ENCODE results near the gene ARID3A.

The ARID3A gene

DNA sequence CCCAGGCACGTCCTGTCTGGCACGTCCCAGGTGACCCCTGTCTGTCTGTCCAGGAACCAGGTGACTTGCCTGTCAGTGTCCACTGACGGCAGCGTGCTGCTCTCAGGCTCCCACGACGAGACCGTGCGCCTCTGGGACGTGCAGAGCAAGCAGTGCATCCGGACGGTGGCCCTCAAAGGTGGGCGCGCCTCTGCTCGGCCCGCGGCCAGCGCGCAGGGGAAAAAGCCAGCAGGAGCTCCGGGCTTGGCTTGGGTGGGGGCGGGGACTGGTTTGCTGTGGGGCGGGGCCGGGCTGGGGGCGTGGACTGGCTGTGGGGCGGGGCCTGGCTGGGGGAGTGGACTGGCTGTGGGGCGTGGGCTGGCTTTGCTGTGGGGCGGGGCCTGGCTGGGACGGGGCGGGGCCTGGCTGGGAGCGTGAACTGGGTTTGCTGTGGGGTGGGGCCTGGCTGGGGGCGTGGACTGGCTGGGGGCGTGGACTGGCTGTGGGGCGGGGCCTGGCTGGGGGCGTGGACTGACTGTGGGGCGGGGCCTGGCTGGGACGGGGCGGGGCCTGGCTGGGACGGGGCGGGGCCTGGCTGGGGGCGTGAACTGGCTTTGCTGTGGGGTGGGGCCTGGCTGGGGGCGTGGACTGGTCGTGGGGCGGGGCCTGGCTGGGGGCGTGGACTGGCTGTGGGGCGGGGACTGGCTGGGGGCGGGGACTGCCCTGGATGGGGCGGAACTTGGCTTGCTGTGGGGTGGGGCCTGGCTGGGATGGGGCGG, 65.5 kb downstream of the ARID3A start:
- Histone ChIP-seq H3K36me3 (ENCODE audit: insufficient read depth, insufficient read length, low read length) (peaks cover 92% of the 10 kb centered on the region), H3K9me3 (ENCODE audit: insufficient read depth, low read length) (no peaks in the 10 kb centered on the region), H3K4me3 (ENCODE audit: insufficient read length, low read depth) (no peak overlapping the region), H3K27me3 (ENCODE audit: insufficient read depth, insufficient read length) (no peaks in the 10 kb centered on the region), H3K4me1 (ENCODE audit: insufficient read depth, insufficient read length) (peaks cover 21% of the 10 kb centered on the region), H3K9ac (ENCODE audit: insufficient read length, low read depth) (no peak overlapping the region)
- TF ChIP-seq YY1 (IDR thresholded peaks at IDR 0.05; ENCODE audit: insufficient read depth, insufficient read length) = no peak
- no peak for TF ChIP-seq SUZ12 (IDR thresholded peaks at IDR 0.05; ENCODE audit: extremely low read depth, insufficient read depth, insufficient read length)
- TF ChIP-seq ZNF274 (IDR thresholded peaks at IDR 0.05; ENCODE audit: low read depth, low read length) = no peak
- no peak for DNase-seq (ENCODE audit: low read depth, low spot score)

DNA sequence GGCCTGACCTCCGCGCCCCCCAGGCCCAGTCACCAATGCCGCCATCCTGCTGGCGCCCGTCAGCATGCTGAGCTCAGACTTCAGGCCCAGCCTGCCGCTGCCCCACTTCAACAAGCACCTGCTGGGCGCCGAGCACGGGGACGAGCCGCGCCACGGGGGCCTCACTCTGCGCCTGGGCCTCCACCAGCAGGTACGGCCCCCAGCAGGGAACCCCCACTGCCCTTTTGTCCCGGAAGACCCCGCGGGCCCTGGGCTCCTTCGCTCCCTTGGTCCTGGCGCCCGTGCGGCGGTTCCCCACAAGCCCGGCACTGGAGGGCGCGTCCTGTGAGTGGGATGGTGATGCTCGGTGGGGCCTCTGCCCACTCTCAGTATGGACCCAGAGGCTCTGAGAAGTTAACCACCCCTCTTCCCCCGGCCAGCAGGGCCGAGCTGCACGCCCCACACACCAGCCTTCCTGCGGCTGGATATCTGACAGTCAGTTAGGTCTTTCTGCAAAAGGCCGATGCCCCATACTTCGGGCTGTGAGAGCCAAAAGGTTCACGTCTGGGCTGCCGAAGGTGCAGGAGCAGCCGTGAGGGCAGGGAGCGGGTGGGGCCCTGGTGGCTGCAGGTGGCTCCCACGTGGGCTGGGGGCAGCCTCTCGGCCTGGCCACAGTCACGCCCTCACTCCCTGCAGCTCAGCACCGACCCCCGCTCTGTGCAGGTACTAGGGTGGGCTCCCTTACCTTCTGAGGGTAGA, 66.3 kb downstream of the ARID3A start:
- Histone ChIP-seq H3K9me3 (ENCODE audit: insufficient read depth, low read length) (no peaks in the 10 kb centered on the region), H3K9ac (ENCODE audit: insufficient read length, low read depth) (no peak overlapping the region), H3K36me3 (ENCODE audit: insufficient read depth, insufficient read length, low read length) (peaks cover 84% of the 10 kb centered on the region), H3K4me1 (ENCODE audit: insufficient read depth, insufficient read length) (peaks cover 21% of the 10 kb centered on the region), H3K4me3 (ENCODE audit: insufficient read length, low read depth) (no peak overlapping the region), H3K27me3 (ENCODE audit: insufficient read depth, insufficient read length) (no peaks in the 10 kb centered on the region)
- no peak for TF ChIP-seq SUZ12 (IDR thresholded peaks at IDR 0.05; ENCODE audit: extremely low read depth, insufficient read depth, insufficient read length)
- no peak for TF ChIP-seq ZNF274 (IDR thresholded peaks at IDR 0.05; ENCODE audit: low read depth, low read length)
- no peak for TF ChIP-seq YY1 (IDR thresholded peaks at IDR 0.05; ENCODE audit: insufficient read depth, insufficient read length)
- no peak for DNase-seq (ENCODE audit: low read depth, low spot score)

DNA sequence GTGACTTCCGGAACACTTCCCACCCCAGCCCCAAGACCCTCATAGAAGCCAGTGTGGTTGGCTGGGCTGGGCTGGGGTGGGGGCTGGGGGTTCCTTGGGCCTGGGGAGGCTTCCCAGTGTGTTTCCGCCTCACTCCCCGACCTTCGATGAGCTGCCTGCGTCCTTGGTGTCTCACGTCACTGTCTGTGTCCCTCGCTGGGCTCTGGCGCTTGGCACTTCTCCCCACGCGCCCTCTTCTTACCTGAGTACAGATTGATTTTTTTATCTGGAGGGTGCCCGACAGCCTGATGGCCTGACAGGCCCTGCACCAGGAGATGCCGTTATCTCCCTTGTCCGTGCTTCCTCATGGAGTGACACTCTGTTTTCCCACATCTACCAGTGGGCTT, 66.8 kb downstream of the ARID3A start:
- Histone ChIP-seq H3K9me3 (ENCODE audit: insufficient read depth, low read length) (no peaks in the 10 kb centered on the region), H3K4me3 (ENCODE audit: insufficient read length, low read depth) (no peak overlapping the region), H3K4me1 (ENCODE audit: insufficient read depth, insufficient read length) (peaks cover 21% of the 10 kb centered on the region), H3K36me3 (ENCODE audit: insufficient read depth, insufficient read length, low read length) (peaks cover 79% of the 10 kb centered on the region), H3K9ac (ENCODE audit: insufficient read length, low read depth) (no peak overlapping the region), H3K27me3 (ENCODE audit: insufficient read depth, insufficient read length) (no peaks in the 10 kb centered on the region)
- DNase-seq (ENCODE audit: low read depth, low spot score) = no peak
- no peak for TF ChIP-seq YY1 (IDR thresholded peaks at IDR 0.05; ENCODE audit: insufficient read depth, insufficient read length)
- no peak for TF ChIP-seq ZNF274 (IDR thresholded peaks at IDR 0.05; ENCODE audit: low read depth, low read length)
- TF ChIP-seq SUZ12 (IDR thresholded peaks at IDR 0.05; ENCODE audit: extremely low read depth, insufficient read depth, insufficient read length) = no peak

- Histone ChIP-seq H3K9me3 (ENCODE audit: insufficient read depth, low read length) (no peaks in the 10 kb centered on the region), H3K27me3 (ENCODE audit: insufficient read depth, insufficient read length) (no peaks in the 10 kb centered on the region), H3K9ac (ENCODE audit: insufficient read length, low read depth) (no peak overlapping the region), H3K36me3 (ENCODE audit: insufficient read depth, insufficient read length, low read length) (peaks cover 73% of the 10 kb centered on the region), H3K4me1 (ENCODE audit: insufficient read depth, insufficient read length) (peaks cover 21% of the 10 kb centered on the region), H3K4me3 (ENCODE audit: insufficient read length, low read depth) (no peak overlapping the region)
- TF ChIP-seq ZNF274 (IDR thresholded peaks at IDR 0.05; ENCODE audit: low read depth, low read length) = no peak
- no peak for TF ChIP-seq SUZ12 (IDR thresholded peaks at IDR 0.05; ENCODE audit: extremely low read depth, insufficient read depth, insufficient read length)
- TF ChIP-seq YY1 (IDR thresholded peaks at IDR 0.05; ENCODE audit: insufficient read depth, insufficient read length) = no peak
- no peak for DNase-seq (ENCODE audit: low read depth, low spot score)
Measured at GRCh38 chr19:993361-993830, 67.6 kb downstream of the ARID3A start.

DNA sequence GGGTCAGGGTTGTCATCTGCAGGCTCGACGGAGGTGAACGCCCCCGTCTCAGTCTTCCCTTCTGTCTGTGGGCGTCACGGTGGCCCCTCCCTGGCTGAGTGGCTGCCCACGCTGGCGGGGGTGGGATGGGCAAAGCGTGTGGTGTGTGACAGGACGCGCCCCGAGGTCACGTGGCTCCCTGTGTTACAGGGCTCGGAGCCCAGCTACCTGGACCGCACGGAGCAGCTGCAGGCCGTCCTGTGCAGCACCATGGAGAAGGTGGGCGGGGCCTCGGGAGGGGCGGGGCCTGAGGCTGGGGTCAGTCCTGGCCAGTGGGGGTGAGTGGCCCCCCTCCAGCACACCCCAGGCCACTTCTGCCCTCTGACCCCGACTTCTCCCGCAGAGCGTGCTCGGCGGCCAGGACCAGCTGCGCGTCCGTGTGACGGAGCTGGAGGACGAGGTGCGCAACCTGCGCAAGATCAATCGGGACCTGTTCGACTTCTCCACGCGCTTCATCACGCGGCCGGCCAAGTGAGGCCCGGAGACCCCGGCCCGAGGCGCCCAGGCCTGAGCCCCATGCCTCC, 68.1 kb downstream of the ARID3A start:
- no peak for TF ChIP-seq ZNF274 (IDR thresholded peaks at IDR 0.05; ENCODE audit: low read depth, low read length)
- no peak for TF ChIP-seq YY1 (IDR thresholded peaks at IDR 0.05; ENCODE audit: insufficient read depth, insufficient read length)
- TF ChIP-seq SUZ12 (IDR thresholded peaks at IDR 0.05; ENCODE audit: extremely low read depth, insufficient read depth, insufficient read length) = no peak
- DNase-seq (ENCODE audit: low read depth, low spot score) = no peak
- H3K4me1 ChIP-seq (ENCODE audit: insufficient read depth, insufficient read length) = peaks cover 21% of the 10 kb centered on the region
- H3K9ac ChIP-seq (ENCODE audit: insufficient read length, low read depth) = no peak overlapping the region
- peaks cover 2% of the 10 kb centered on the region for H3K27me3 ChIP-seq (ENCODE audit: insufficient read depth, insufficient read length)
- H3K36me3 ChIP-seq (ENCODE audit: insufficient read depth, insufficient read length, low read length) = peaks cover 68% of the 10 kb centered on the region
- no peaks in the 10 kb centered on the region for H3K9me3 ChIP-seq (ENCODE audit: insufficient read depth, low read length)
- no peak overlapping the region for H3K4me3 ChIP-seq (ENCODE audit: insufficient read length, low read depth)

- Histone ChIP-seq H3K27me3 (ENCODE audit: insufficient read depth, insufficient read length) (peaks cover 8% of the 10 kb centered on the region), H3K4me3 (ENCODE audit: insufficient read length, low read depth) (no peak overlapping the region), H3K36me3 (ENCODE audit: insufficient read depth, insufficient read length, low read length) (peaks cover 62% of the 10 kb centered on the region), H3K4me1 (ENCODE audit: insufficient read depth, insufficient read length) (peaks cover 25% of the 10 kb centered on the region), H3K9me3 (ENCODE audit: insufficient read depth, low read length) (no peaks in the 10 kb centered on the region), H3K9ac (ENCODE audit: insufficient read length, low read depth) (no peak overlapping the region)
- TF ChIP-seq ZNF274 (IDR thresholded peaks at IDR 0.05; ENCODE audit: low read depth, low read length) (no peak), SUZ12 (IDR thresholded peaks at IDR 0.05; ENCODE audit: extremely low read depth, insufficient read depth, insufficient read length) (no peak), YY1 (IDR thresholded peaks at IDR 0.05; ENCODE audit: insufficient read depth, insufficient read length) (no peak)
- DNase-seq (ENCODE audit: low read depth, low spot score) = no peak
Measured at GRCh38 chr19:994516-994915, 68.7 kb downstream of the ARID3A start.
